AG10803 (cell line): Measurements from ENCODE around the gene PPTC7.
"Not testable (repeated sequence)": the region's sequence is repeated elsewhere in the genome, so short reads cannot be mapped to it uniquely, and the experiment has no call there.

ENCODE experiments used
- DNase-seq: peaks from one replicate; pipeline ENCODE4 v3.0.0; 2010; ENCODE audit warnings: low read depth
- H3K4me3 ChIP-seq: 2 replicates; pipeline ENCODE4 v1.5.1; 2011; ENCODE audit warnings: mild to moderate bottlenecking, low read length, control low read depth
- TF ChIP-seq, protein P1 (sequence below): conservative IDR thresholded peaks from 2 replicates; pipeline ENCODE4 v1.5.1; 2011; ENCODE audit warnings: mild to moderate bottlenecking, low read length, control low read depth, inconsistent platforms

PPTC7 gene

DNA sequence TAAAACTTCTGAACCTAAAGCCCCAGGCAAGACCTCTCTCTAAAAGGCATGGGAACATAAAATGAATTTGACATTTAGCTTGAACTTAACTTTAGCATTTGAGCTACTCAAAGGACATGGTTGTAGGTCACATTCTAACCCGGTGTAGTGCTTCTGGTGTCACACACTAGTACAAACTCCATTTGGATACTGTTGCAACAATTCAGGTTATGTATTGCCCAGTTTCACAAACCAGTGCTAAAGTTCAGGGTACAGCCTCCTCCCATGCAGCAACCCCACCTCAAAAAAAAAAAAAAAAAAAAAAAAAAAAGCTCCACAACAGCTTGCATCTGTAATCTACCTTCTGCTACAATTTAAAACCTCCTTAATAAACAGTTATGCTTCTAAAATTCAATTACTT lies 7.8 kb downstream of the PPTC7 start:
- TF ChIP-seq, protein P1, sequence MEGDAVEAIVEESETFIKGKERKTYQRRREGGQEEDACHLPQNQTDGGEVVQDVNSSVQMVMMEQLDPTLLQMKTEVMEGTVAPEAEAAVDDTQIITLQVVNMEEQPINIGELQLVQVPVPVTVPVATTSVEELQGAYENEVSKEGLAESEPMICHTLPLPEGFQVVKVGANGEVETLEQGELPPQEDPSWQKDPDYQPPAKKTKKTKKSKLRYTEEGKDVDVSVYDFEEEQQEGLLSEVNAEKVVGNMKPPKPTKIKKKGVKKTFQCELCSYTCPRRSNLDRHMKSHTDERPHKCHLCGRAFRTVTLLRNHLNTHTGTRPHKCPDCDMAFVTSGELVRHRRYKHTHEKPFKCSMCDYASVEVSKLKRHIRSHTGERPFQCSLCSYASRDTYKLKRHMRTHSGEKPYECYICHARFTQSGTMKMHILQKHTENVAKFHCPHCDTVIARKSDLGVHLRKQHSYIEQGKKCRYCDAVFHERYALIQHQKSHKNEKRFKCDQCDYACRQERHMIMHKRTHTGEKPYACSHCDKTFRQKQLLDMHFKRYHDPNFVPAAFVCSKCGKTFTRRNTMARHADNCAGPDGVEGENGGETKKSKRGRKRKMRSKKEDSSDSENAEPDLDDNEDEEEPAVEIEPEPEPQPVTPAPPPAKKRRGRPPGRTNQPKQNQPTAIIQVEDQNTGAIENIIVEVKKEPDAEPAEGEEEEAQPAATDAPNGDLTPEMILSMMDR, result no peak
- no peak overlapping the region for H3K4me3 ChIP-seq
- DNase-seq, result no peak

DNA sequence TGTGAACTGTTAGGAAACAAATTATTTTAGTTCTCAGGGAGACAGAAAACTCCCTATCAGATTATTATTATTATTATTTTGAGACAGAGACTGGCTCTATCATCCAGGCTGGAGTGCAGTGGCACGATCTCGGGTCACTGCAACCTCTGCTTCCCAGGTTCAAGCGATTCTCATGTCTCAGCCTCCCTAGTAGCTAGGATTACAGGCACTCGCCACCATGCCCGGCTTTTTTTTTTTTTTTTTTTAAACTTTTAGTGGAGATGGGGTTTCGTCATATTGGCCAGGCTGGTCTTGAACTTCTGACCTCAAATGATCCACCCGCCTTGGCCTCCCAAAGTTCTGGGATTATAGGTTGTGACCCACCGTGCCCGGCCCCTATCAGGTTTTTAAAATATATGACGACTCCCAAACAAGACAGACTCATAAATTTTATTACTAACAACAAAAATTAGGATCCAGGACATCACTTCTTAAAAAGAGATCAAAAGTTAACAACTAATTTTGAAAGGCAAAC lies 8.3 kb downstream of the PPTC7 start:
- H3K4me3 ChIP-seq, DNase-seq: not testable (repeated sequence)

DNA sequence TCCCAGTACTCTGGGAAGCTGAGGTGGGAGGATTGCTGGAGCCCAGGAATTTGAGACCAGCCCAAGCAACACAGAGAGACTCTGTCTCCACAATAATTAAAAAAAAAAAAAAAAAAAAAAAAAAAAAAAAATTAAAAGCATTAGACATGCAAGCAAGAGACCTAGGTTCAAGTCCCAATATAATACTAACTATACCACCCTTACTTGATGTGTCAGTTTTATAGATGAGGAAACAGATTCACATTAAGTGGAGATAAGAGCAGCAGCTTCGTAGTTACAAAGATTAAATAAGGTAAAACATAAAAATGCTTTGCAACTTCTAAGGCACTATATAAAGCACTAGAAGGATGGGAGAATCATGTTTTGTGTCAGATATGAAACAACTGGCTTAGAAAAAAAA lies 9.1 kb downstream of the PPTC7 start:
- TF ChIP-seq, protein P1, result no peak
- no peak overlapping the region for H3K4me3 ChIP-seq
- no peak for DNase-seq

DNA sequence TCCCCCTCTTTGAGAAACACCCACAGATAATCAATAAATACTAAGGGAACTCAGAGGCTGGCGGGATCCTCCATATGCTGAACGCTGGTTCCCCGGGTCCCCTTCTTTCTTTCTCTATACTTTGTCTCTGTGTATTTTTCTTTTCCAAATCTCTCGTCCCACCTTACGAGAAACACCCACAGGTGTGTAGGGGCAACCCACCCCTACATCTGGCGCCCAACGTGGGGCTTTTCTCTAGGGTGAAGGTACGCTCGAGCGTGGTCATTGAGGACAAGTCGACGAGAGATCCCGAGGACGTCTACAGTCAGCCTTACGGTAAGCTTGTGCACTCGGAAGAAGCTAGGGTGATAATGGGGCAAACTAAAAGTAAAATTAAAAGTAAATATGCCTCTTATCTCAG lies 12.3 kb downstream of the PPTC7 start:
- DNase-seq, H3K4me3 ChIP-seq: not testable (repeated sequence)

DNA sequence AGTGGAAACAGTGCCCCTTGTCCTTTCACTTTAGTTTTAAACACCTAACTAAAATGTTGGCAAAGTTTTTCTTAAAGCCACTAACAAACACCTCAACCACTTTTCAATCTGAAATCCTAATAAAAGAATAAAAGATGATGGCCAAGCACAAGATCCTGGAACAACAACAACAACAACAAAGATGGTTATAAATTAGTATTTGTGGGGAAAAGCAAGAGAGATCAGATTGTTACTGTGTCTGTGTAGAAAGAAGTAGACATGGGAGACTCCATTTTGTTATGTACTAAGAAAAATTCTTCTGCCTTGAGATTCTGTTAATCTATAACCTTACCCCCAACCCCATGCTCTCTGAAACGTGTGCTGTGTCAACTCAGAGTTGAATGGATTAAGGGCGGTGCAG lies 13.3 kb downstream of the PPTC7 start:
- H3K4me3 ChIP-seq, DNase-seq: not testable (repeated sequence)

DNA sequence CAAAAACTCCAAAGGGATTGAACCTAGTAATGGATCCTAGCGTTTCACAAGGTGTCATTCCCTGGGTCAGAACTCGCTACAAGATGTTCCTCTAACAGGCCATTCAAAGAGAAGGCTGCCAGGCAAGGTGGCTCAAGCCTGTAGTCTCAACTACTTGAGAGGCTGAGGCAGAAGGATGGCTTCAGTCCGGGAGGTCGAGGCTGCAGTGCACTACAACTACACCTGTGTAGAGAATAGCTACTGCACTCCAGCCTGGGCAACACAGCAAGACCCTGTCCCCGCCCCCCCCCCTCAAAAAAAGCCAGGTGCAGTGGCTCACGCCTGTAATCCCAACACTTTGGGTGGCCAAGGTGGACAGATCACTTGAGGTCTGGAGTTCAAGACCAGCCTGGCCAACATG lies 14.4 kb downstream of the PPTC7 start:
- DNase-seq, result no peak
- TF ChIP-seq, protein P1, result no peak
- no peak overlapping the region for H3K4me3 ChIP-seq

DNA sequence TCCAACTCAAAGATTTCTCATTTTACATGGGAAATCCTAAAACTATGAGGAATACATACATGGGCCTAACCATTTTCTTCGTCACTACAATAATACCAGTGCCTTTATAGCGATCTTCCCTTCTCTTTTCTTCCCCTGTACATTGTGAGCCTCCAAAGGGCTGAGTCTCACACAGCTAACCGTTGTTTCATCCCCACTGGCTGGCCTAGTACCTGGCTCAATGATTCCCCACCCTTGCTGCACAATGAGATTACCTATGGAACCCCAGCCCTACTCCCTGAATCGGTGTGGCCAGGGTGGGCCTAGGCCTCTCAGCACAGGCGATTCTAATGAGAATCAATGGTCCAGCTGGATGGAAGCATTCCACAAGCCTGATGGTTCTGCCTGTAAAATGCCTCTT lies 16.1 kb downstream of the PPTC7 start:
- no peak for DNase-seq
- H3K4me3 ChIP-seq, result no peak overlapping the region

DNA sequence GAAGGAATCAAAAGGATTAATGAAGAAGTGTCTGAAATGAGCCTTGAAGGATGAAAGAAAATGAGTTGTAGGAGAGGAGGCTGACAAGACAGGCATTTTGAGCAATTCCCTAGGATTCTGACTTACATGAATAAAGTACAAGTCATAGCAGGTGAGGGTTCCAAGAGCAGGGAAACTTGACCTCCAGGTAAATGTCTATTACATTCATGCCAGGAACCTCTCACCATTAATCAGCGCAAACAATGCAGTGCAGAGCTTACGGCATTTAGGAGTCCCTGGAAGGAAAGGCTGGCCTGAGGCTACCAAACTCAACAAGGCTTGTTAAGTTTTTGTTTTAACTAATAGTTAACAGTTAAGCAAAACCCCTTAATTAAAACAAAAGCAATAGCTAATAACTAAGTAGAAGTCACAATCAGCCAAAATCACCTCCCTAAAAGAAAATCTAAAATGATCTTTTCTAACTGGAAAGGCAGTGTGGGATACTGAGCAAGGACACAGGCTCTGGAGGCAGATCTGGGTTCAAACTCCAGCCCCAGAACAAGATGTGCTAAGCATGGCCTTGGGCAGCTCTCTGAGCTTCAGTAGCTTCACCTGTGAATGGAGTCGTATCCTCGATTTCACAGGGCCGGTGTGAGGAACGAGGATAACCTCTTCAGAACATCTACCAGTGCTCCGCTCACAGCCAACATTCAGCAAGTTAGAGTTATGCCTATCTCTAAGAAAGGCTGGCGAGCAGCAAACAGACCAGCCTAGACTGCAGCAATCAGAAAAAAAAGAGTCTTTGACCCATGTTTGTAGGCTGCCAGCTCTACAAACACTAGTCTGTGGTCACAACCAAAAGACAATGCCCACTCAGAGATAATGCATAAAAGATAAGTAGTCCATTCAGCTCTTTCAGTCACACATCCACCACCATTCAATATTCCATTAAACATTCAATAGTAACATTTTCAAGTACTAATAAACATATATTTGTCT lies 16.9 kb downstream of the PPTC7 start:
- TF ChIP-seq, protein P1, result no peak
- no peak for DNase-seq
- no peak overlapping the region for H3K4me3 ChIP-seq

More for the DNA sequence above, 16.1 kb downstream of the PPTC7 start:
- TF ChIP-seq, protein P1, result no peak
